Heart left ventricle (tissue), 16 donors: ENCODE results near the gene YWHAH. TPM values are rescaled to one million over a fixed set of nuclear protein-coding genes. Genes with fewer than 3 reads are reported as not detected.

Experiments
- ATAC-seq, 4 donors: fragments of 200-7000 bp; cut with Tn5 transposase; one replicate each; pipeline ENCODE4 v1.9.1; 2020 to 2022; ENCODE audit warnings: moderate library complexity in 4 of 4, mild to moderate bottlenecking in 3 of 4, moderate number of reproducible peaks in 1 of 4
- DNase-seq, 5 donors: peaks; one replicate each; pipeline ENCODE4 v3.0.0-alpha.2; 2020
- H3K27ac ChIP-seq, 12 donors: fragments of 200-600 bp; sonication (generic) in 4 of 12; one replicate each; pipeline versions ENCODE4 v1.5.0 to v1.8.0; 2016 to 2022; ENCODE audit warnings: mild to moderate bottlenecking in 2 of 12
- H3K27me3 ChIP-seq, 9 donors: fragments of 200-600 bp; sonication (generic) in 2 of 9; one replicate each; pipeline versions ENCODE4 v1.5.1 to v1.8.0; 2016 to 2022; ENCODE audit warnings: mild to moderate bottlenecking in 3 of 9
- H3K36me3 ChIP-seq, 9 donors: fragments of 200-600 bp; sonication (generic) in 2 of 9; one replicate each; pipeline versions ENCODE4 v1.5.0 to v1.8.0; 2018 to 2022; ENCODE audit warnings: mild to moderate bottlenecking in 2 of 9
- H3K4me1 ChIP-seq, 12 donors: fragments of 200-600 bp; sonication (generic) in 4 of 12; one replicate each; pipeline versions ENCODE4 v1.5.0 to v1.8.0; 2016 to 2022; ENCODE audit warnings: mild to moderate bottlenecking in 3 of 12
- H3K4me3 ChIP-seq, 12 donors: fragments of 200-600 bp; sonication (generic) in 4 of 12; one replicate each; pipeline versions ENCODE4 v1.5.0 to v1.8.0; 2017 to 2022; ENCODE audit warnings: mild to moderate bottlenecking in 9 of 12, moderate library complexity in 4 of 12
- H3K9me3 ChIP-seq, 12 donors: fragments of 200-600 bp; sonication (generic) in 4 of 12; one replicate each; pipeline versions ENCODE4 v1.5.0 to v1.8.0; 2016 to 2022; ENCODE audit warnings: mild to moderate bottlenecking in 1 of 12
- POLR2A ChIP-seq, 2 donors: fragments of 450-650 bp; IDR thresholded peaks; one replicate each; pipeline ENCODE4 v1.6.1; 2017; ENCODE audit warnings: antibody characterized with exemption in 2 of 2, mild to moderate bottlenecking in 2 of 2, moderate library complexity in 2 of 2
- WGBS, 4 donors: extraction: QIAGEN DNeasy Blood & Tissue Kit in 2 of 4; methylation state at CpG; one replicate each; pipeline versions ENCODE4 v1.1.5 to v1.1.7; 2013 to 2018; 5-methylcytosine and 5-hydroxymethylcytosine counted together
- intact Hi-C, 10 donors: fragments of 100-400 bp; cut with DNase I; formaldehyde crosslinking; loops; one replicate each; pipeline versions ENCODE4 v1.11.1 to v1.14.2; 2022
- polyA plus RNA-seq, 2 donors: library from polyadenylated mRNA; stranded (reverse); fragments of 200-250 nt; gene quantifications; one replicate each; pipeline ENCODE4 v1.2.3, GENCODE V29; 2013
- total RNA-seq, 9 donors: library from RNA; depleted of rRNA in 2 of 9; stranded (reverse); fragments of >200 nt in 2 of 9; fragmentation: NEBNext Ultra II Directional in 3 of 9; extraction: Animal tissue kit (Norgen Biotek cat#: 25700) in 3 of 9; gene quantifications; one replicate each; pipeline versions ENCODE4 v1.1.0 to v1.2.4, GENCODE V29; 2016 to 2023
- TF ChIP-seq, protein P1 (sequence below), 12 donors: fragments of 200-600 bp; sonication (generic) in 4 of 12; IDR thresholded peaks; one replicate each; pipeline versions ENCODE4 v1.5.0 to v1.8.0; 2018 to 2022; ENCODE audit warnings: antibody characterized with exemption in 12 of 12, mild to moderate bottlenecking in 5 of 12
- donor health status: ischemic (EF 13 %, LVEDD 7.1; RV severe dilation, severe dysfunction).
- donor health status: healthy with polysubstance abuse.
- donor health status: DM: no; HTN: yes; CAD: no.
- donor health status: DM: no; HTN: no; CAD: no.
- donor health status: ischemic (EF 25% LVEDD 6.9; RV normal size, moderate dysfunction).
- donor health status: ischemic (EF 25% LVEDD 5.7; RV mildly dilated, moderate dysfunction).
- donor health status: healthy.
- donor health status: DM: yes; HTN: yes; CAD: no.
- donor health status: ischemic (EF 35%, LVEDD 5.7; RV mildly dilated, moderate dysfunction).
- donor health status: nonischemic (EF 11% LVEDD 7.7; RV severe dilation, severe dysfunction).
- donor health status: DM: yes; HTN: yes; CAD: no.
- donor health status: PGD.
- donor health status: ischemic (EF 29% LVEDD 5.4; RV normal size, mild dysfunction).
- donor health status: nonischemic (EF 23%, LVEDD 6.1; RV moderate dilation, normal function).

YWHAH gene
- total and polyA plus RNA-seq, 11 donors, result 47.2 to 126 (median 84.1) TPM

DNA sequence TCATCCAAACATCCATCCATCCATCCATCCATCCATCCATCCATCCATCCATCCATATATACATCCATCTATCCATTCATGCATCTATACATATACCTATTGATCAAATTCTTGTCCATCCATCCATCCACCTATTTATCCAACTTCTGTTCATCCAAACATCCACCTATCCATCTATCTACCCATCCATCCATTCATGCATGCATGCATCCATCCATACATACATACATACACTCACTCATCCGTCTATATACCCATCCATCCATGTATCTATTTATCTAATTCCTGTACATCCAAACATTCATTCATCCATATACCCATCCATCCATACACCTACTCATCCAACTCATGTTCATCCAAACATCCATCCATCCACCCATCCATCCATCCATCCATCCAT is 19.3 kb upstream of the YWHAH start:
- 96 to 100% (median 99%) methylated on average over 1 of the region's 1 CpG for WGBS, 4 donors
- TF ChIP-seq POLR2A (IDR thresholded peaks at IDR 0.05), result no peak
- TF ChIP-seq, protein P1, sequence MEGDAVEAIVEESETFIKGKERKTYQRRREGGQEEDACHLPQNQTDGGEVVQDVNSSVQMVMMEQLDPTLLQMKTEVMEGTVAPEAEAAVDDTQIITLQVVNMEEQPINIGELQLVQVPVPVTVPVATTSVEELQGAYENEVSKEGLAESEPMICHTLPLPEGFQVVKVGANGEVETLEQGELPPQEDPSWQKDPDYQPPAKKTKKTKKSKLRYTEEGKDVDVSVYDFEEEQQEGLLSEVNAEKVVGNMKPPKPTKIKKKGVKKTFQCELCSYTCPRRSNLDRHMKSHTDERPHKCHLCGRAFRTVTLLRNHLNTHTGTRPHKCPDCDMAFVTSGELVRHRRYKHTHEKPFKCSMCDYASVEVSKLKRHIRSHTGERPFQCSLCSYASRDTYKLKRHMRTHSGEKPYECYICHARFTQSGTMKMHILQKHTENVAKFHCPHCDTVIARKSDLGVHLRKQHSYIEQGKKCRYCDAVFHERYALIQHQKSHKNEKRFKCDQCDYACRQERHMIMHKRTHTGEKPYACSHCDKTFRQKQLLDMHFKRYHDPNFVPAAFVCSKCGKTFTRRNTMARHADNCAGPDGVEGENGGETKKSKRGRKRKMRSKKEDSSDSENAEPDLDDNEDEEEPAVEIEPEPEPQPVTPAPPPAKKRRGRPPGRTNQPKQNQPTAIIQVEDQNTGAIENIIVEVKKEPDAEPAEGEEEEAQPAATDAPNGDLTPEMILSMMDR (IDR thresholded peaks at IDR 0.05), result no peak

GRCh38 chr22:31926024-31926423 is 18.3 kb upstream of the YWHAH start:
- intact Hi-C loops, result no loop called here
- H3K4me3 ChIP-seq, result no peak overlapping the region
- H3K9me3 ChIP-seq, result no peaks in the 10 kb centered on the region
- no peaks in the 10 kb centered on the region for H3K27me3 ChIP-seq
- no peak for DNase-seq
- WGBS, 4 donors, result 88 to 92% (median 89%) methylated on average over 1 of the region's 1 CpG
- no peak overlapping the region for H3K27ac ChIP-seq
- TF ChIP-seq, protein P1 (IDR thresholded peaks at IDR 0.05), result no peak
- TF ChIP-seq POLR2A (IDR thresholded peaks at IDR 0.05), result no peak
- no peaks in the 10 kb centered on the region for H3K36me3 ChIP-seq
- peaks cover 0 to 34% (median 0%) of the 10 kb centered on the region in 12 donors for H3K4me1 ChIP-seq
- ATAC-seq, result no peak

More for the DNA sequence above, 19.3 kb upstream of the YWHAH start:
- ATAC-seq (no peak), DNase-seq (no peak)
- Histone ChIP-seq H3K4me1 (peaks cover 0 to 38% (median 0%) of the 10 kb centered on the region in 12 donors), H3K4me3 (no peak overlapping the region), H3K9me3 (no peaks in the 10 kb centered on the region), H3K36me3 (no peaks in the 10 kb centered on the region), H3K27me3 (no peaks in the 10 kb centered on the region), H3K27ac (no peak overlapping the region)
- intact Hi-C loops, result no loop called here

GRCh38 chr22:31926969-31927368 is 17.4 kb upstream of the YWHAH start:
- intact Hi-C loops, result no loop called here
- no peak for ATAC-seq
- H3K4me3 ChIP-seq, result no peak overlapping the region

DNA sequence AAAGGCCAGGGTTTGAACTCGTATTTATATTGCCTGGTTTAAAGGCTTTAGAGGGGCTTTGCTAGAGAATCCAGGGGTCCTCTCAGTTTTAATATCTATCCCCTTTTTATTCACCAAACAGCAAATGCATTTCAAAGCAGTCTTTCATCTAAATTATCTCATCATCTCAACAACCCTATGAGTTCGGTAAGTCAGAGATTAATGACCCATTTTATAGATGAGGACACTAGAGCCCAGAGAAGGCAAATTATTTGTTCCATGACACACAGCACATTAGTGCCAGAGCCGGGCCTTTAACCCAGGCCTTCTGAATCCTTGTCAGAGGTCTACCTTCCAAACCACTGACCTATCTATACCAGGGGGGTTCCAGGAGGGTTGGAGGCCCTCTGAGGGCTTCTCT is 16.8 kb upstream of the YWHAH start:
- H3K4me1 ChIP-seq, result peaks cover 0 to 20% (median 1%) of the 10 kb centered on the region in 12 donors
- H3K27ac ChIP-seq, result no peak overlapping the region
- no peak for TF ChIP-seq POLR2A (IDR thresholded peaks at IDR 0.05)
- TF ChIP-seq, protein P1 (IDR thresholded peaks at IDR 0.05), result no peak
- no peaks in the 10 kb centered on the region for H3K27me3 ChIP-seq
- no peaks in the 10 kb centered on the region for H3K36me3 ChIP-seq
- H3K9me3 ChIP-seq, result no peaks in the 10 kb centered on the region
- 84 to 90% (median 87%) methylated on average over 3 of the region's 3 CpGs for WGBS, 4 donors
- ATAC-seq, result no peak
- intact Hi-C loops, result no loop called here
- no peak for DNase-seq
- no peak overlapping the region for H3K4me3 ChIP-seq

More at GRCh38 chr22:31926969-31927368, 17.4 kb upstream of the YWHAH start:
- Histone ChIP-seq H3K27me3 (no peaks in the 10 kb centered on the region), H3K36me3 (no peaks in the 10 kb centered on the region), H3K4me1 (peaks cover 0 to 26% (median 0%) of the 10 kb centered on the region in 12 donors), H3K9me3 (no peaks in the 10 kb centered on the region), H3K27ac (no peak overlapping the region)
- TF ChIP-seq POLR2A (IDR thresholded peaks at IDR 0.05), result no peak
- TF ChIP-seq, protein P1 (IDR thresholded peaks at IDR 0.05), result no peak
- DNase-seq, result no peak
